H1 (cell line): Measurements from ENCODE around the gene ARID5B. TPM values are rescaled to one million over a fixed set of nuclear protein-coding genes. Genes with fewer than 3 reads are reported as not detected.

Source experiments
- CTCF ChIA-PET: fragments of 300-600 bp; sonication (Branson Sonifier 250); formaldehyde crosslinking; loops from one replicate; lab custom pipeline; 2021; ENCODE audit not compliant: partially characterized antibody; lab: Charles Lee
- POLR2A ChIA-PET: fragments of 300-600 bp; sonication (Branson Sonifier 250); formaldehyde crosslinking; loops from one replicate; lab custom pipeline; 2021; ENCODE audit warnings: inconsistent platforms; ENCODE audit not compliant: partially characterized antibody; lab: Charles Lee
- DNase-seq, 2 experiments: peaks; one replicate each; pipeline versions ENCODE4 v3.0.0 to v3.0.0-alpha.2; 2010 to 2022; ENCODE audit warnings: low spot score in 2 of 2, low read depth in 1 of 2, mixed read lengths in 1 of 2
- FAIRE-seq: peaks from 2 replicates; lab custom pipeline; 2011; peaks lifted over from hg19 to GRCh38; lab: Jason Lieb, UNC
- H2AFZ ChIP-seq: 2 replicates; pipeline ENCODE4 v1.8.1; 2012; ENCODE audit warnings: low read length, inconsistent platforms
- H2AK5ac ChIP-seq: 2 replicates; pipeline ENCODE4 v1.6.1; 2013; ENCODE audit warnings: low read depth, low read length
- H2BK120ac ChIP-seq: replicated peaks from 2 replicates; pipeline ENCODE3; 2013; ENCODE audit warnings: low read depth, low read length, inconsistent platforms
- H2BK12ac ChIP-seq: 2 replicates; pipeline ENCODE4 v1.6.1; 2013; ENCODE audit warnings: low read depth, low read length
- H2BK15ac ChIP-seq: 2 replicates; pipeline ENCODE4 v1.6.1; 2013; ENCODE audit warnings: low read length
- H2BK20ac ChIP-seq: 2 replicates; pipeline ENCODE4 v1.6.1; 2013; ENCODE audit warnings: low read length
- H2BK5ac ChIP-seq: 2 replicates; pipeline ENCODE4 v1.6.1; 2013; ENCODE audit warnings: low read depth, low read length
- H3K14ac ChIP-seq: 2 replicates; pipeline ENCODE4 v1.6.1; 2013; ENCODE audit warnings: inconsistent platforms; ENCODE audit not compliant: insufficient read length
- H3K18ac ChIP-seq: 2 replicates; pipeline ENCODE4 v1.6.1; 2013; ENCODE audit warnings: low read length; ENCODE audit errors: extremely low read depth
- H3K23ac ChIP-seq: 2 replicates; pipeline ENCODE4 v1.6.1; 2013; ENCODE audit warnings: inconsistent platforms; ENCODE audit not compliant: insufficient read length
- H3K23me2 ChIP-seq: 2 replicates; pipeline ENCODE4 v1.6.1; 2013; ENCODE audit warnings: low read depth, low read length
- H3K27ac ChIP-seq: 2 replicates; pipeline ENCODE4 v1.6.1; 2011; ENCODE audit warnings: low read depth, low read length, inconsistent platforms
- H3K27me3 ChIP-seq, 4 experiments: replicated peaks in 1 of 4; 1 replicate in 1 of 4; 2 replicates in 3 of 4; pipeline versions ENCODE4 v1.6.1 to v1.8.1; 2011 to 2013; ENCODE audit warnings: low read length in 3 of 4, mild to moderate bottlenecking in 3 of 4, inconsistent platforms in 2 of 4, mixed read lengths in 2 of 4, moderate library complexity in 1 of 4; ENCODE audit not compliant: control insufficient read depth in 3 of 4, insufficient read depth in 3 of 4; ENCODE audit errors: extremely low read depth in 1 of 4
- H3K36me3 ChIP-seq, 4 experiments: 2 replicates each; pipeline versions ENCODE4 v1.6.1 to v1.8.1; 2011 to 2013; ENCODE audit warnings: mild to moderate bottlenecking in 4 of 4, low read length in 3 of 4, moderate library complexity in 2 of 4, control low read depth in 1 of 4, inconsistent platforms in 1 of 4; ENCODE audit not compliant: insufficient read depth in 4 of 4, control insufficient read depth in 2 of 4
- H3K4ac ChIP-seq: replicated peaks from 2 replicates; pipeline ENCODE3; 2013; ENCODE audit warnings: low read length, low read depth, mixed read lengths, inconsistent platforms; ENCODE audit not compliant: insufficient read length
- H3K4me1 ChIP-seq, 4 experiments: replicated peaks in 1 of 4; 1 replicate in 1 of 4; 2 replicates in 3 of 4; pipeline versions ENCODE4 v1.6.1 to v1.8.1; 2011 to 2013; ENCODE audit warnings: low read length in 3 of 4, inconsistent platforms in 2 of 4, mixed read lengths in 1 of 4; ENCODE audit not compliant: insufficient read depth in 4 of 4, control insufficient read depth in 3 of 4
- H3K4me2 ChIP-seq, 2 experiments: 2 replicates each; pipeline versions ENCODE4 v1.6.1 to v1.8.1; 2011 to 2013; ENCODE audit warnings: low read depth in 2 of 2, low read length in 2 of 2, control low read depth in 1 of 2, inconsistent platforms in 1 of 2, mild to moderate bottlenecking in 1 of 2; ENCODE audit not compliant: insufficient read depth in 1 of 2
- H3K4me3 ChIP-seq, 4 experiments: fragments of 200-600, 300-600 bp in 1 of 4; sonication (generic), shearing (Covaris generic), sonication (Bioruptor Twin) in 1 of 4; 2 replicates each; pipeline versions ENCODE4 v1.5.1 to v1.8.1; 2011 to 2016; ENCODE audit warnings: low read length in 4 of 4, low read depth in 3 of 4, control low read depth in 2 of 4, inconsistent platforms in 2 of 4, mild to moderate bottlenecking in 2 of 4, mixed read lengths in 1 of 4, moderate library complexity in 1 of 4; ENCODE audit not compliant: insufficient read depth in 2 of 4; ENCODE audit errors: extremely low read depth in 1 of 4
- H3K56ac ChIP-seq: replicated peaks from 2 replicates; pipeline ENCODE3; 2013; ENCODE audit warnings: low read depth, mild to moderate bottlenecking, mixed read lengths, low read length, inconsistent platforms; ENCODE audit not compliant: insufficient read length
- H3K79me1 ChIP-seq: 2 replicates; pipeline ENCODE4 v1.6.1; 2013; ENCODE audit warnings: low read depth, low read length, control low read depth
- H3K79me2 ChIP-seq, 2 experiments: 2 replicates each; pipeline versions ENCODE4 v1.6.1 to v1.8.1; 2012 to 2013; ENCODE audit warnings: low read length in 2 of 2, mild to moderate bottlenecking in 2 of 2, inconsistent platforms in 1 of 2; ENCODE audit not compliant: insufficient read depth in 2 of 2, control insufficient read depth in 1 of 2
- H3K9ac ChIP-seq, 4 experiments: replicated peaks in 1 of 4; 1 replicate in 1 of 4; 2 replicates in 3 of 4; pipeline versions ENCODE4 v1.6.1 to v1.8.1; 2011 to 2013; ENCODE audit warnings: low read depth in 3 of 4, low read length in 3 of 4, control low read depth in 2 of 4, mild to moderate bottlenecking in 2 of 4, moderate library complexity in 2 of 4, inconsistent platforms in 1 of 4; ENCODE audit errors: extremely low read depth in 1 of 4
- H3K9me3 ChIP-seq, 2 experiments: 2 replicates each; pipeline versions ENCODE4 v1.6.1 to v1.8.1; 2012 to 2013; ENCODE audit warnings: mild to moderate bottlenecking in 2 of 2, moderate library complexity in 2 of 2, control low read depth in 1 of 2, inconsistent platforms in 1 of 2, low read depth in 1 of 2, low read length in 1 of 2, mixed read lengths in 1 of 2; ENCODE audit not compliant: insufficient read depth in 2 of 2
- H4K20me1 ChIP-seq, 2 experiments: replicated peaks in 1 of 2; 2 replicates each; pipeline versions ENCODE3 to v1.8.1; 2011 to 2013; ENCODE audit warnings: inconsistent platforms in 2 of 2, low read length in 2 of 2, mild to moderate bottlenecking in 1 of 2; ENCODE audit not compliant: insufficient read depth in 2 of 2, control insufficient read depth in 1 of 2
- H4K5ac ChIP-seq: 2 replicates; pipeline ENCODE4 v1.6.1; 2013; ENCODE audit warnings: low read length, low read depth, mixed read lengths, inconsistent platforms; ENCODE audit not compliant: insufficient read length
- H4K8ac ChIP-seq: 2 replicates; pipeline ENCODE4 v1.8.0; 2013; ENCODE audit warnings: mild to moderate bottlenecking, moderate library complexity, low read length, inconsistent platforms; ENCODE audit not compliant: insufficient read depth; ENCODE audit errors: extremely low read depth
- H4K91ac ChIP-seq: replicated peaks from 2 replicates; pipeline ENCODE3; 2013; ENCODE audit warnings: low read length, mixed read lengths, inconsistent platforms; ENCODE audit not compliant: insufficient read length
- CBX5 ChIP-seq: fragments of 300-800, 300-1000 bp; sonication (generic); IDR thresholded peaks from 2 replicates; pipeline ENCODE4 v1.7.1; 2016; ENCODE audit warnings: antibody characterized with exemption, low read length, low read depth
- CHD1 ChIP-seq: IDR thresholded peaks from 2 replicates; pipeline ENCODE4 v1.6.1; 2012; ENCODE audit warnings: low read depth, low read length, improper control_type of control experiment
- EZH2 ChIP-seq: fragments of 200-600 bp; sonication (generic); IDR thresholded peaks from 2 replicates; pipeline ENCODE4 v1.7.1; 2012; ENCODE audit warnings: low read depth, mild to moderate bottlenecking, moderate library complexity, low read length, inconsistent platforms; ENCODE audit not compliant: severe bottlenecking
- FOSL1 ChIP-seq: IDR thresholded peaks from 2 replicates; pipeline ENCODE4 v1.6.1; 2011; ENCODE audit warnings: mild to moderate bottlenecking, low read depth, low read length, moderate library complexity; ENCODE audit not compliant: insufficient read depth
- HDAC6 ChIP-seq: IDR thresholded peaks from one replicate; pipeline ENCODE4 v1.7.1; 2012; ENCODE audit warnings: low read depth, mild to moderate bottlenecking, inconsistent platforms, low read length, moderate library complexity
- KDM4A ChIP-seq: IDR thresholded peaks from one replicate; pipeline ENCODE4 v1.7.1; 2012; ENCODE audit warnings: low read depth, mild to moderate bottlenecking, moderate library complexity, low read length, inconsistent platforms; ENCODE audit not compliant: severe bottlenecking
- PHF8 ChIP-seq: fragments of 200-600 bp; sonication (generic); conservative IDR thresholded peaks from 2 replicates; pipeline ENCODE4 v1.7.1; 2012; ENCODE audit warnings: low read depth, mild to moderate bottlenecking, inconsistent platforms, low read length, moderate library complexity
- RAD21 ChIP-seq, 2 experiments: IDR thresholded peaks in 1 of 2; conservative IDR thresholded peaks in 1 of 2; 2 replicates each; pipeline ENCODE4 v1.6.1; 2011; ENCODE audit warnings: low read depth in 2 of 2, low read length in 2 of 2, improper control_type of control experiment in 1 of 2, inconsistent platforms in 1 of 2, mild to moderate bottlenecking in 1 of 2, moderate library complexity in 1 of 2
- RNF2 ChIP-seq: fragments of 200-900, 300-1000 bp; sonication (generic); IDR thresholded peaks from 2 replicates; pipeline ENCODE4 v1.7.1; 2016; ENCODE audit warnings: borderline replicate concordance, low read depth, mild to moderate bottlenecking, antibody characterized with exemption, low read length; ENCODE audit not compliant: poor library complexity, severe bottlenecking; ENCODE audit errors: missing control alignments
- RXRA ChIP-seq: IDR thresholded peaks from 2 replicates; pipeline ENCODE4 v1.6.1; 2011; ENCODE audit warnings: low read depth, mild to moderate bottlenecking, low read length, moderate library complexity; ENCODE audit not compliant: insufficient read depth
- SIX5 ChIP-seq: IDR thresholded peaks from 2 replicates; pipeline ENCODE4 v1.6.1; 2011; ENCODE audit warnings: mild to moderate bottlenecking, low read depth, low read length
- YY1 ChIP-seq: IDR thresholded peaks from 2 replicates; pipeline ENCODE4 v1.6.1; 2011; ENCODE audit warnings: low read depth, mild to moderate bottlenecking, low read length
- WGBS, 2 experiments: shearing (Covaris generic) in 1 of 2; methylation state at CpG; one replicate each; pipeline versions ENCODE4 v1.1.6 to v1.1.7; 2013 to 2015; ENCODE audit warnings: low lambda C conversion rate in 2 of 2, mixed read lengths in 2 of 2, inconsistent platforms in 1 of 2, low coverage in 1 of 2, missing lambda C conversion rate in 1 of 2; ENCODE audit not compliant: insufficient replicate concordance in 2 of 2, insufficient coverage in 1 of 2, insufficient read length in 1 of 2; ENCODE audit errors: extremely low coverage in 1 of 2, missing lambda C conversion rate in 1 of 2; 5-methylcytosine and 5-hydroxymethylcytosine counted together
- polyA plus RNA-seq, 7 experiments: library from polyadenylated mRNA; depleted of rRNA in 3 of 7; stranded (reverse) in 5 of 7; unstranded in 2 of 7; fragments of >200 nt in 5 of 7; fragments of 200-250 nt in 2 of 7; gene quantifications; 1 replicate in 5 of 7; 2 replicates in 1 of 7; 4 replicates in 1 of 7; pipeline versions ENCODE4 v1.2.1 to v1.2.3, GENCODE V29; 2011 to 2013; ENCODE audit warnings: missing spikeins in 2 of 7, mixed read lengths in 2 of 7
- total RNA-seq: library from RNA; stranded (reverse); fragmentation: NEBNext Ultra II Directional; extraction: Animal tissue kit (Norgen Biotek cat#: 25700); gene quantifications from 2 replicates; pipeline ENCODE4 v1.2.1, GENCODE V29; 2021
- TF ChIP-seq, protein P1 (sequence below): IDR thresholded peaks from 2 replicates; pipeline ENCODE4 v1.6.1; 2012; ENCODE audit warnings: inconsistent platforms

ARID5B gene
- total and polyA plus RNA-seq, 2 of the 8 experiments (the other 6 are each of a cell fraction or from before 2014, with no cell fraction given): 0.21 to 1.1 TPM

- Histone ChIP-seq H2BK20ac (no peak overlapping the region), H2BK15ac (no peak overlapping the region), H2AK5ac (no peak overlapping the region), H4K20me1 (no peaks in the 10 kb centered on the region), H4K91ac (no peak overlapping the region), H3K36me3 (no peaks in the 10 kb centered on the region), H2AFZ (0 out of 2 replicates have a peak overlapping the region, but pooled peaks have one; percentile 23), H3K4me3 (no peak overlapping the region), H3K56ac (no peak overlapping the region), H2BK5ac (no peak overlapping the region), H3K27me3 (no peaks in the 10 kb centered on the region; a peak in 1 of 7 replicates), H4K5ac (no peak overlapping the region), H4K8ac (no peak overlapping the region), H3K14ac (no peak overlapping the region), H3K4me1 (peaks cover 0 to 12% (median 10%) of the 10 kb centered on the region in 4 experiments; a peak in 5 of 7 replicates), H3K27ac (no peak overlapping the region), H3K23me2 (no peaks in the 10 kb centered on the region), H3K9me3 (no peaks in the 10 kb centered on the region), H2BK12ac (no peak overlapping the region), H3K79me2 (no peaks in the 10 kb centered on the region), H3K4ac (no peak overlapping the region), H2BK120ac (no peak overlapping the region), H3K9ac (no peak overlapping the region), H3K23ac (no peak overlapping the region), H3K79me1 (no peaks in the 10 kb centered on the region), H3K18ac (no peak overlapping the region), H3K4me2 (no peak overlapping the region)
- 87% methylated on average over 4 of the region's 4 CpGs; no CpG with 5 or more reads in 1 of the 2 experiments for WGBS, 2 experiments
- CTCF ChIA-PET: interaction anchor here (0.6 to 4.8 kb wide), 9 partner anchors 8 to 1016 kb away, joined by 3 to 55 read pairs (median 4); no protein-coding TSS in a partner anchor
- DNase-seq (no peak), FAIRE-seq (no peak)
- POLR2A ChIA-PET: no interaction called here
- no peak for TF ChIP-seq HDAC6
- TF ChIP-seq KDM4A: no peak
- TF ChIP-seq RXRA: no peak
- no peak for TF ChIP-seq CHD1
- no peak for TF ChIP-seq YY1
- TF ChIP-seq RAD21 (IDR thresholded peaks at IDR 0.05 in 1 of 2, conservative IDR thresholded peaks at IDR 0.05 in 1 of 2; ENCODE audit: low read depth in 2 of 2, low read length in 2 of 2): no peak
- no peak for TF ChIP-seq FOSL1
- TF ChIP-seq, protein P1, sequence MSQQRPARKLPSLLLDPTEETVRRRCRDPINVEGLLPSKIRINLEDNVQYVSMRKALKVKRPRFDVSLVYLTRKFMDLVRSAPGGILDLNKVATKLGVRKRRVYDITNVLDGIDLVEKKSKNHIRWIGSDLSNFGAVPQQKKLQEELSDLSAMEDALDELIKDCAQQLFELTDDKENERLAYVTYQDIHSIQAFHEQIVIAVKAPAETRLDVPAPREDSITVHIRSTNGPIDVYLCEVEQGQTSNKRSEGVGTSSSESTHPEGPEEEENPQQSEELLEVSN: no peak
- TF ChIP-seq CBX5: no peak
- TF ChIP-seq PHF8: no peak
- TF ChIP-seq EZH2: no peak
- TF ChIP-seq SIX5: no peak
- no peak for TF ChIP-seq RNF2
Observed at GRCh38 chr10:62040881-62041280, 139.4 kb downstream of the ARID5B start.
